Neuronal stem cell (in vitro differentiated cells): ENCODE results near the gene SPACA7.

Source experiments
- DNase-seq: peaks from one replicate; pipeline ENCODE4 v3.0.0-alpha.2; 2013; ENCODE audit warnings: low spot score
- H2AFZ ChIP-seq: one replicate; pipeline ENCODE4 v1.6.1; 2013; ENCODE audit warnings: mild to moderate bottlenecking, low read length, inconsistent platforms
- H2AK5ac ChIP-seq: 2 replicates; pipeline ENCODE4 v1.6.1; 2013; ENCODE audit warnings: low read depth, mild to moderate bottlenecking, inconsistent platforms, low read length, moderate library complexity, mixed read lengths
- H2BK120ac ChIP-seq: 2 replicates; pipeline ENCODE4 v1.6.1; 2013; ENCODE audit warnings: low read depth, mild to moderate bottlenecking, inconsistent platforms, low read length, moderate library complexity, mixed read lengths
- H2BK12ac ChIP-seq: one replicate; pipeline ENCODE4 v1.6.1; 2013; ENCODE audit warnings: low read length, inconsistent platforms
- H2BK15ac ChIP-seq: 2 replicates; pipeline ENCODE4 v1.6.1; 2013; ENCODE audit warnings: mild to moderate bottlenecking, low read length, inconsistent platforms, mixed read lengths
- H2BK5ac ChIP-seq: one replicate; pipeline ENCODE4 v1.6.1; 2013; ENCODE audit warnings: inconsistent platforms, mild to moderate bottlenecking, low read length, moderate library complexity
- H3K14ac ChIP-seq: one replicate; pipeline ENCODE4 v1.6.1; 2013; ENCODE audit warnings: low read length, inconsistent platforms
- H3K18ac ChIP-seq: 2 replicates; pipeline ENCODE4 v1.6.1; 2013; ENCODE audit warnings: low read length, inconsistent platforms
- H3K23ac ChIP-seq: 2 replicates; pipeline ENCODE4 v1.6.1; 2013; ENCODE audit warnings: low read depth, mild to moderate bottlenecking, mixed read lengths, low read length, inconsistent platforms; ENCODE audit not compliant: poor library complexity
- H3K27ac ChIP-seq: replicated peaks from 3 replicates; pipeline ENCODE4 v1.5.1; 2013; ENCODE audit warnings: low read length, inconsistent platforms
- H3K27me3 ChIP-seq, 3 experiments: 2 replicates each; pipeline ENCODE4 v1.6.1; 2013; ENCODE audit warnings: low read length in 3 of 3, mild to moderate bottlenecking in 2 of 3, inconsistent platforms in 1 of 3, low read depth in 1 of 3, mixed read lengths in 1 of 3, moderate library complexity in 1 of 3; ENCODE audit not compliant: control insufficient read depth in 3 of 3, insufficient read depth in 3 of 3
- H3K36me3 ChIP-seq, 2 donors: replicated peaks in 1 of 2; 2 replicates each; pipeline ENCODE4 v1.6.1; 2013; ENCODE audit warnings: low read length in 2 of 2; ENCODE audit not compliant: control insufficient read depth in 2 of 2, insufficient read depth in 2 of 2
- H3K4ac ChIP-seq: 2 replicates; pipeline ENCODE4 v1.6.1; 2013; ENCODE audit warnings: inconsistent platforms, mild to moderate bottlenecking, low read length, moderate library complexity
- H3K4me1 ChIP-seq, 2 donors: 1 replicate in 1 of 2; 2 replicates in 1 of 2; pipeline ENCODE4 v1.6.1; 2013; ENCODE audit warnings: low read length in 2 of 2, low read depth in 1 of 2; ENCODE audit not compliant: control insufficient read depth in 2 of 2, insufficient read depth in 1 of 2
- H3K4me2 ChIP-seq: one replicate; pipeline ENCODE4 v1.6.1; 2013; ENCODE audit warnings: mild to moderate bottlenecking, low read length, inconsistent platforms; ENCODE audit not compliant: insufficient read depth, poor library complexity, severe bottlenecking
- H3K4me3 ChIP-seq, 2 donors: 2 replicates each; pipeline ENCODE4 v1.5.1; 2013; ENCODE audit warnings: low read length in 2 of 2, mild to moderate bottlenecking in 2 of 2, inconsistent platforms in 1 of 2, moderate library complexity in 1 of 2
- H3K79me1 ChIP-seq: one replicate; pipeline ENCODE4 v1.6.1; 2013; ENCODE audit warnings: low read depth, mild to moderate bottlenecking, inconsistent platforms, low read length, moderate library complexity
- H3K9ac ChIP-seq: one replicate; pipeline ENCODE4 v1.6.1; 2013; ENCODE audit warnings: mild to moderate bottlenecking, low read depth, low read length, inconsistent platforms; ENCODE audit not compliant: poor library complexity
- H3K9me3 ChIP-seq, 2 donors: replicated peaks in 1 of 2; 2 replicates each; pipeline versions ENCODE3 to v1.6.1; 2013; ENCODE audit warnings: low read length in 2 of 2, mild to moderate bottlenecking in 2 of 2, inconsistent platforms in 1 of 2, low read depth in 1 of 2, mixed read lengths in 1 of 2, moderate library complexity in 1 of 2; ENCODE audit not compliant: control insufficient read depth in 2 of 2, insufficient read depth in 1 of 2
- H4K8ac ChIP-seq: one replicate; pipeline ENCODE4 v1.6.1; 2013; ENCODE audit warnings: low read depth, mild to moderate bottlenecking, inconsistent platforms, low read length, moderate library complexity
- H4K91ac ChIP-seq: one replicate; pipeline ENCODE4 v1.6.1; 2013; ENCODE audit warnings: low read length, low read depth, mild to moderate bottlenecking, inconsistent platforms; ENCODE audit not compliant: poor library complexity
- WGBS, 2 donors: extraction: QIAGEN DNeasy Blood & Tissue Kit; methylation state at CpG; one replicate each; pipeline ENCODE4 v1.1.7; 2013; ENCODE audit warnings: missing lambda C conversion rate in 2 of 2, mixed read lengths in 1 of 2; ENCODE audit not compliant: insufficient read length in 2 of 2, insufficient replicate concordance in 1 of 2; ENCODE audit errors: extremely low coverage in 2 of 2; 5-methylcytosine and 5-hydroxymethylcytosine counted together

The SPACA7 gene

DNA sequence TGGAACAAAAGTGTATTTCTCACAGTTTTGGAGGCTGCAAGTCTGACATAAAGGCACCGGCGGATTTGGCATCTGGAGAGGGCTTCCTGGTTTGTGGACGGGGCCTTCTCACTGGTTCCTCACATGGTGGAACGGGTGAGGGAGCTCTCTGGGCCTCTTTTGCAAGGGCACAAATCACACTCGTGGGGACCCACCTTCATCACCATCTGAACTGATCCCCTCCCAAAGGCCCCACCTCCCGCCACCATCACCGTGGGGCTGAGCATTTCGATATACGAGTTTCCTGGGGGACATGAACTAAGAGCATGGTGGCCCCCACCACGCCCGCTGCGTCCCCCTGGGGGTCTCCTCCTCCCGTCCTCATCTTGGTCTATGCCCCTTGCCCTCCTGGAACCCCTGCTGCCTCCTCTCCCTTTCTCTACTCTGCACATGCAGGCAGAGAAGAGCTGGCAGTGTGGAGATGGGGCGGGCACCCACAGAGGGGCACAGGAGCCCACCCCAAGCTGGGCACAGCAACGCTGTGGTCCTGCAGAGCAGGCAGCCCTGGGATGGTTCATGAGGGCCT is 20.8 kb upstream of the SPACA7 start:
- Histone ChIP-seq H2AFZ (no peak overlapping the region), H3K9me3 (peaks cover 0 to 6% of the 10 kb centered on the region in 2 donors), H2BK15ac (peak overlapping the region; percentile 65), H3K9ac (no peak overlapping the region), H4K8ac (no peak overlapping the region), H3K79me1 (no peaks in the 10 kb centered on the region), H2BK120ac (peak overlapping the region; percentile 50), H3K18ac (peak overlapping the region; percentile 89), H3K23ac (peak overlapping the region; percentile 70), H3K4me3 (no peak overlapping the region), H3K27ac (no peak overlapping the region), H3K36me3 (peaks cover 0 to 2% of the 10 kb centered on the region in 2 donors), H3K4me2 (no peak overlapping the region), H3K4ac (peak overlapping the region; percentile 53), H3K4me1 (peaks cover 14 to 23% of the 10 kb centered on the region in 2 donors), H2BK12ac (no peak overlapping the region), H3K14ac (no peak overlapping the region), H2BK5ac (peak overlapping the region; percentile 72), H3K27me3 (peaks cover 0 to 2% (median 0%) of the 10 kb centered on the region in 3 experiments), H2AK5ac (peak overlapping the region; percentile 46), H4K91ac (peak overlapping the region; percentile 80)
- no peak for DNase-seq
- no CpG with 5 or more reads among the region's 15 CpGs for WGBS, 2 donors

GRCh38 chr13:112356190-112356589 is 20.0 kb upstream of the SPACA7 start:
- no CpG with 5 or more reads among the region's 13 CpGs for WGBS, 2 donors
- H2BK120ac ChIP-seq = no peak overlapping the region

DNA sequence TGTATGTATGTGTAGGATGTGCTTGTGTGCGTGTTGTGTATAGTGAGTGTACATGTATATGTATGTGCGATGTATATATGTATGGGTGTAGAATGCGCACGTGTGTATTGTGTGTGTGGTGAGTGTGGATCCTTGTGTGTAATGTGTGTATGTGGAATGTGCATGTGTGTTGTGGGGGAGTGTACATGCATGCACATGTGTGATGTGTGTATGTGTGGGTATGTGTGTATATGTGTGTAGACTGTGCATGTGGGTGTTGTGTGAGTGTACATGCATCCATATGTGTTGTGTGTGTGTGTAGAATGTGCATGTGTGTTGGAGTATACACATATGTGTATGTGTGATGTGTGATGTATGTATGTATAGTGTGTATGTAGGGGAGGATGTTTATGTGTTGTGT is 18.0 kb upstream of the SPACA7 start:
- Histone ChIP-seq H2BK15ac (no peak overlapping the region), H3K4me2 (no peak overlapping the region), H3K79me1 (no peaks in the 10 kb centered on the region), H2BK12ac (peak overlapping the region; percentile 1), H3K27ac (no peak overlapping the region), H2AK5ac (no peak overlapping the region), H3K4me1 (peaks cover 6 to 7% of the 10 kb centered on the region in 2 donors), H3K14ac (no peak overlapping the region), H2AFZ (no peak overlapping the region), H4K8ac (no peak overlapping the region), H2BK5ac (no peak overlapping the region), H3K9ac (peak overlapping the region; percentile 39), H4K91ac (no peak overlapping the region), H2BK120ac (no peak overlapping the region), H3K18ac (no peak overlapping the region), H3K9me3 (peaks cover 5 to 6% of the 10 kb centered on the region in 2 donors), H3K4me3 (peak overlapping the region in 1 of 2 donors; percentile 23), H3K23ac (no peak overlapping the region), H3K27me3 (peaks cover 0 to 2% (median 0%) of the 10 kb centered on the region in 3 experiments), H3K4ac (peak overlapping the region; percentile 27), H3K36me3 (peaks cover 0 to 2% of the 10 kb centered on the region in 2 donors)
- no peak for DNase-seq
- 100% methylated on average over 4 of the region's 4 CpGs; no CpG with 5 or more reads in 1 of the 2 donors for WGBS, 2 donors

More at GRCh38 chr13:112356190-112356589, 20.0 kb upstream of the SPACA7 start:
- Histone ChIP-seq H2BK15ac (peak overlapping the region; percentile 65), H4K91ac (no peak overlapping the region), H3K23ac (no peak overlapping the region), H3K18ac (peak overlapping the region; percentile 28), H3K36me3 (peaks cover 0 to 2% of the 10 kb centered on the region in 2 donors), H3K9me3 (peaks cover 2 to 6% of the 10 kb centered on the region in 2 donors), H3K4ac (no peak overlapping the region), H3K79me1 (no peaks in the 10 kb centered on the region), H3K27me3 (peaks cover 0 to 2% (median 0%) of the 10 kb centered on the region in 3 experiments), H3K9ac (no peak overlapping the region), H2AK5ac (no peak overlapping the region), H2BK12ac (no peak overlapping the region), H3K27ac (no peak overlapping the region), H2AFZ (no peak overlapping the region), H3K4me2 (no peak overlapping the region), H3K4me3 (no peak overlapping the region), H2BK5ac (no peak overlapping the region), H3K14ac (no peak overlapping the region), H3K4me1 (peaks cover 14 to 19% of the 10 kb centered on the region in 2 donors), H4K8ac (no peak overlapping the region)
- no peak for DNase-seq

GRCh38 chr13:112362021-112362420 is 14.1 kb upstream of the SPACA7 start:
- peaks cover 0 to 2% of the 10 kb centered on the region in 2 donors for H3K36me3 ChIP-seq
- H3K9me3 ChIP-seq = peaks cover 7 to 11% of the 10 kb centered on the region in 2 donors
- no peaks in the 10 kb centered on the region for H3K79me1 ChIP-seq
- H2BK5ac ChIP-seq = no peak overlapping the region
- WGBS, 2 donors = no CpG with 5 or more reads among the region's 5 CpGs
- H3K4me2 ChIP-seq = no peak overlapping the region
- no peak overlapping the region for H3K4ac ChIP-seq
- no peak overlapping the region for H3K23ac ChIP-seq
- H4K8ac ChIP-seq = no peak overlapping the region
- DNase-seq = no peak
- no peak overlapping the region for H2BK12ac ChIP-seq
- H3K4me1 ChIP-seq = peaks cover 3 to 7% of the 10 kb centered on the region in 2 donors
- H3K4me3 ChIP-seq = no peak overlapping the region
- H3K27me3 ChIP-seq = peaks cover 0 to 2% (median 0%) of the 10 kb centered on the region in 3 experiments
- H3K9ac ChIP-seq = no peak overlapping the region
- no peak overlapping the region for H3K14ac ChIP-seq
- no peak overlapping the region for H3K27ac ChIP-seq
- no peak overlapping the region for H3K18ac ChIP-seq
- no peak overlapping the region for H2BK15ac ChIP-seq
- no peak overlapping the region for H2AFZ ChIP-seq
- no peak overlapping the region for H4K91ac ChIP-seq
- H2BK120ac ChIP-seq = no peak overlapping the region
- H2AK5ac ChIP-seq = no peak overlapping the region
